GM18951 (cell line): ENCODE measurements around the gene MRPS9.

ENCODE experiments used
- POLR2A ChIP-seq: IDR thresholded peaks from 4 replicates; pipeline ENCODE4 v1.6.1; 2011; ENCODE audit warnings: mild to moderate bottlenecking; ENCODE audit not compliant: insufficient read length, insufficient read depth; ENCODE audit errors: extremely low read depth
- in situ Hi-C: fragments of 300-500 bp; cut with MboI; formaldehyde crosslinking; loops from one replicate; pipeline ENCODE4 v1.12.0; 2022; ENCODE audit warnings: low sequenced_read_pairs, mixed read lengths, inconsistent platforms; ENCODE audit not compliant: unreplicated experiment

The MRPS9 gene

DNA sequence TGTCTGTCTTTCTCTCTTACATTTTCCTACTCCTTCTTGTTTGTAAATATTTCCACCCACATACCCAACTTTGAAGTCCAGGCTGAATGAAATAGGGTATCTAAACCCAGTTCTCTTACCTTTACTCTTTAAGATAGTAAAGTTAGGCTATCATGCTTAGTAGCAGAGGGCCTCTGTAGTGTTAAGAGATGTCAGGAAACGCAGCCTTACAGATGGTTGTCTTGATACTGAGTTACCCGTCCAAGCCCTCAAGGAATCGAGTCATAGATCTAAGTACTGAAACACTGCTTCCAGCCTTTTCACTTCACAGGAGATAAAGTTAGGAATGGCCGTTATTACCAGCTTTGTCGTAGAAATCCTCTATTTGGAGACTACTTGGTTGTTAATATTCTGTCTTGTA is 24.3 kb downstream of the MRPS9 start:
- in situ Hi-C loops: no loop called here
- TF ChIP-seq POLR2A: no peak

DNA sequence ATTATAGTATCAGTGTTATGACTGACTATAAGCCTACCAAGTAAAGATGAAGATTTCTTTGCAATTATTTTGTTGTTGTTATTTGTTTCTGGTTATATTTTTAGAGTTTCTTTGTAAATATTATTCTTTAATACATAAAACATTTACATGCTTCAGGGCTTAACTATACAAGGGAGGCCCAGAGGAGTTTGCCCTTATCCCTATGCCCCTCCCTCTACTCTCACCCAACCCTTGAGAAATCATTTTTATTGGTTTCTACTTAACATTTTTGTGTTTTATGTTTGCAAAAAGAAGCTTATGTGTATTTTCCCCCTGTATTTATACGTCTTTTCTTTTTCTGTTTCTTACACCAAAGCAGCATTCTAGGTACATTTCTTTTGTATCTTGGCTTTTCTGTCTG is 30.5 kb downstream of the MRPS9 start:
- no peak for TF ChIP-seq POLR2A
- in situ Hi-C loops: no loop called here

DNA sequence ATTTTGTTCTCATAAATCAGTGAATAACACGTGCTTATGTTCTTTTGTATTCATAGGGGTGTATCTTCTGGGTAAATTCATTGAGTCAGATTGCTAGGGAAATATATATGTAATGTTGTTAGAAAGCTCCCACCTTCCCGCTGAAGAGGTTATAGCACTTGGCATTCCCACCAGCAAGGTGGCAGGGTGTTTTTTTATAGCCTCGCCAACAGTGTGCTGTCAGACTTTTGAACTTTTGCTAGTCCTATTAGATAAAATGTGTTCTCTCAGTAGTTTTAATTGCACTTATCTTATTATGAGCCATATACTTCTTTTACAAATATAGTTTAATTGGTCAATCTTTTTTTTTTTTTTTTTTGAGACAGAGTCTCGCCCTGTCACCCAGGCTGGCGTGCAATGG is 31.0 kb downstream of the MRPS9 start:
- no peak for TF ChIP-seq POLR2A
- in situ Hi-C loops: no loop called here

DNA sequence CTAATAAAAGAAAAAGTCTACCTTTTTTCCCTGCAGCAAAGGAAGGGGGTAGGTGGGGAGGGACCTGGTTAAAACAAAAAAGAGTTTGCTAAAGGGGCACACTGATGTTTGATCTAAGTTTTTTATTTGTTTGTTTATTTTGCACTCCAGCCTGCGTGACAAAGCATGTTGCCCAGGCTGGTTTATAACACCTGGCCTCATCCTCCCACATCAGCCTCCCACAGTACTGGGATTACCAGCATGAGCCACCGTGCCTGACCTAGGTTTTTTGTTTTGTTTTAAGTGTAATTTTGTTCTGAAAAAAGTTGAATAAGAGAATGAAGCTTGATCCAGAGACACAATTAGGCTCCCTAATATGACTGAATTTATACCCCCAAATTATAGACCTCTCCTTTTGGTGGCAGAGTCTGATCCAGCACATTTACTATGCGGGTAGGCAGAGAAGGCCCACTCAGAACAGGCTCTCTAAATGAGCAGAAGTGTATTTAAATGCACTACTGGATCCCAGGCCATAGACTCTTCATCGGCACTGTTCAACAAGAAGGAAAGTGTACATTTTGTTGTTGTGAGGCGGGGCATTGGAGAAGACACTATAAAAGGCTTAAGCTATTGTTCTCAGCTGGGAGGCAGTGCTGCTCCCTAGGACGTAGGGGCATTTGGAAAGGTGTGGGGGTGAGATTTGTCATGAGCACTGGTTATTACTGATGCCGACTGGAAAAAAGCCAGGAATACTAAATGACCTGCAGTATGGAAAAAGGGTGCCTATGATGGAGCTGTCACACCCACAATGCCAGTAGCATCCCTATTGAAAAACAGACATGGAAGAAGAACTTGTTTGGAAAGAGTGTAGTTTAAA is 32.4 kb downstream of the MRPS9 start:
- no peak for TF ChIP-seq POLR2A
- in situ Hi-C loops: no loop called here

DNA sequence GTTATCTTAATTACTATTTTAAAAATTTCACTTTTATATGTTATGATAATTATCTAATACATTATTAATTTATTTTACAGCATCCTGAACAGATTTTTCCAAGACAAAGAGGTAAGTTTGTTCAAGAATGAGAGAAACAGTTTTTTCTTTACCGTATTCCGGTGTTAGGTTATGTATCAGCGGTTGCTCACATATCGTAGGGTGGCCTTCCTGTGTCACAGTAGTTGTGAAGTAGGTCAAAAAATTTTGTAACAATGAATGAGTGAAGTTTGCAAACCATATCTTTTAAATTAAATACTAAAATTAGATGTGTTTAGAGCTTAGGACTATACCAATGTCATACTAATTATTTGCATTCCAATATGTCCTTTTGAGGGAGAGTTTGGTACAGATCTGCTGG is 33.5 kb downstream of the MRPS9 start:
- no peak for TF ChIP-seq POLR2A
- in situ Hi-C loops: no loop called here

DNA sequence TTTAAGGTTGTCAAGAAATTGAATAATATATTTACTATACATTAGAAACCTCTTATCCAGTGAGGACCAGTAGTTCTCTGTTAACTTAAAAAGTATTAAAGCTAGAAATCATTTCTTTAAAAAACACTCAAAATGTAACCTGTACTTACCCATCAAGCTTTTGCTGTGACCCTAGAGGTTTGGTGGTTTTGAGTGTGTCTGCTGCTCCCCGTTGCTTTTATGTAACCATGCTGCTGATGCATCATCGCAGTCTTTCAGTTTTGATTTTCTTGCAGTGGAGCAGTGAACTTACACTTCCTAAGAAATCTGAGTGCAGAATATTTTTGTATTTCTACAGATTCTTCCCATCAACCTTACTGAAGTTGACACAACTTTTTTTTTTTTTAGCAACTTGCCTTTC is 34.2 kb downstream of the MRPS9 start:
- TF ChIP-seq POLR2A: no peak
- in situ Hi-C loops: no loop called here

DNA sequence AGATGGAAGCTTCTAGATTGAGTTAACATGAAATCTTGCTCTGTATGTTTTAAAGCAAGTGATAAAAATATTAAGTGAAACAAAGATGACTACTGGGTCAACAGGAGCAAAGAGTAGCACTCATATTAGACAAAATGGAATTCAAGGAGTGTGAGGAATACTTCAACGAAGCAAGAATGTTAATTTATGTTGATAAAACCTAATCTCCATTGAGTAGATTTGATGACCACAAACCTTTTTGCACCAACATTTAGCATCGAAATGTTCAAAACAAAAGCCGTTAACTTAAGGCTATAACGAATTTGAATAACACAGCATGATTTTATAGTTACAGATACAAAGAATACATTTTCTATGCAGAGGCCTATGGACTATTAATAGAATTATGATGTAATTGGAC is 35.7 kb downstream of the MRPS9 start:
- in situ Hi-C loops: no loop called here

DNA sequence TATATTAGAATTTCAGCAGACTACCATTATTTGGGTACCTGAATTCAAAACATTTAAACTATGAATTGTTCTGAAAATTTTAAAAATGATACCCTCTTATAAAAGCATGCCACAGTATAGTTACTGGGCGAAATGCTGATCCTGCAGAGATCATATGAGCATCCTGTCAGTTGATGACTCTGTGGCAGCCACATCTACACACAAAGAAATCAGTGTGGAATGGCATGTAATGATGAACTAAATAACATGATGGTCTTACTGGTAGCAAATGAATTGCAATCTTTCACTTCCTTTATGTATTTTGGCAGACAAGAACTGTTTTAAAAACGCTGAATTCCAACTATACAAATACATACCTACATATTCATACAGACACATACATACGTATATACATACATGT is 38.3 kb downstream of the MRPS9 start:
- TF ChIP-seq POLR2A: no peak
- in situ Hi-C loops: no loop called here

More for the DNA sequence above, 35.7 kb downstream of the MRPS9 start:
- TF ChIP-seq POLR2A: no peak

DNA sequence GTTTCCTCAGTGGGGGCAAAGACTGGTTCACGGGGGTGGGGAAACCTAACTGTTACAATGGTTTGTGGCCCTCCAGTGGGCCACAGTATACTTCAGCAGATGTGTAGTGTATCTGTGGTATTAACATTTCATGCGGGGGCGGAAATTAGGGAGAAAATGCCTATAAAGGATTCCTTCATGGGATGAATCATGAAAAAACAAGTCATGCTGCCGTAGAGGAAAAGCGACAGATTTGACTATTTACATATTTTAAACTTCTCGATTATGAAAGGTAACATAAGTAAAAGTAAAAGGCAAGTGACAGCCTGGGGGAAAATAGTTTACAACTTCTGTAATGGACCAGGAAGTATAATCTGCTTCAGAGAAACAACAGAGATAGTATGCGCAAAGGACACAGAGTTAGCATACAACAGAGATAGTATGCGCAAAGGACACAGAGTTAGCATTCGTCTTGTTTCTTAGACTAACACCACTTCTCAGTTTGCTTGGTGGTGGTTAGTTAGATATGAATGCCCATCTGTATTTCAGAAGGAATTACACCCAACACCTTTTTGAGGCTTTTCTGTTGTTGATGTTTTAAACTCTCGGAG is 41.1 kb downstream of the MRPS9 start:
- no peak for TF ChIP-seq POLR2A
- in situ Hi-C loops: no loop called here

DNA sequence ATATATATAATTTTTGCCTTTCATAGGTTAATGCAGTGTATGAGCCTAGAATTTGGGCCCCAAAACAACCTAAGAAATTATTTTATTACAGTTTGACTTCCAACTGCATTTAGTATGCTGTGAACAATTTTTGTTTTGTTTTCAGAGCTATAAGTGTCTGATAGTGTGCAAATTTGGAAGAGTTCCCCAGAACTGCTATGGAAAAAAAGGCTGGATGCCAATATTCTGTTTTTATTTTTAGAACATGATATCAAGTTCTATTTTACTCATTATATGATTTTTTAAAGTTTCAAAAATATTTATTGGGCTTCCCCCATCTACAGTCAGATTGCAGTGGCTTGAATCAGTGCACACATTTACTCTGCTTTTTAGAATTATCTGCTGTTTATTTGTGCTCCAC is 42.6 kb downstream of the MRPS9 start:
- in situ Hi-C loops: no loop called here
- TF ChIP-seq POLR2A: no peak

DNA sequence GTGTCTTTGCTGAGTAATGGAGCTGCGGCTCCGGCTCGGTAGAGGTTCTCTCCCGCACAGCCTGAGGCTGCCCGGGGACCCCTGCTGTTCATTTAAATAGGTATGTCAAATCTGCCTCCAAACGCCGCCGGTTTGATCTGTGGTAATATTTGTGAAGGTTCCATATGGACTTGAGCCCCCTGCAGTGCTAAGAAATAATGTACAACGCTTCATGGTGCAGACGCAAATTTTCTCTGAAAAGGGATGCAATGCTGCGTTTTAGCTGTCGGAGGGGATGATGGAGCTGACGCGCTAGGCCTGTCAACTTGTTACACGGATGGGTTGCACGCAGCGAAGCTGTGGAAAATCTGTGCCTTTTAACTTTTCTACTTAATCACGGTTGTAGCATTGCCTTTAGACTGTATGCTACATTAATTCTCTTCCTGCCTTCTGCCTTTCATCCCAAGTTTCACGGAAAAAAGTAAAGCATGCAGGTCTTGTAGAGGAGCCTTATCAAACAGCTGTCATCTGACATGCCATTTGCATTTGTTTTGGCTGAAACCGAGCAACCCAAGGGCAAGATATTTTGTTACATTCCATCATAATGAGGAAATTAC is 43.2 kb downstream of the MRPS9 start:
- no peak for TF ChIP-seq POLR2A
- in situ Hi-C loops: no loop called here

DNA sequence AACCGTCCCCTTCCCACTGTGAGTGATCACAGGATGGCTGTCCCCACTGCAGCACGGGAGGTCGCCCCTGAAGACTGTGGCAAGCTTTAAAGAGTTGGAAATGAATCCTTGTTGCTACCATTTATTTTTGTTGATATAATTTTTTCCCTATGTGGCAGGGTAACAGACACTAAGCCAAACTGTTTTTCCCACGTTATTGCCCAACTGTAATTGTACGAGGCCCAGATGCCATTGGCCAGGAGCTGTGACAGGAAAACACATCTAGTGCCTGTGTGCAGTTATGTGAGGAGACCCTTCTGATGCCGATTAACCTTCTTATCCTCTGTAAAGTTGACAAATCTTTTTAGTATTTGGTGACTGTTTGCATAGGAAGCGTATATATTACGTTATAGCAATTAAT is 44.2 kb downstream of the MRPS9 start:
- in situ Hi-C loops: no loop called here
- no peak for TF ChIP-seq POLR2A

DNA sequence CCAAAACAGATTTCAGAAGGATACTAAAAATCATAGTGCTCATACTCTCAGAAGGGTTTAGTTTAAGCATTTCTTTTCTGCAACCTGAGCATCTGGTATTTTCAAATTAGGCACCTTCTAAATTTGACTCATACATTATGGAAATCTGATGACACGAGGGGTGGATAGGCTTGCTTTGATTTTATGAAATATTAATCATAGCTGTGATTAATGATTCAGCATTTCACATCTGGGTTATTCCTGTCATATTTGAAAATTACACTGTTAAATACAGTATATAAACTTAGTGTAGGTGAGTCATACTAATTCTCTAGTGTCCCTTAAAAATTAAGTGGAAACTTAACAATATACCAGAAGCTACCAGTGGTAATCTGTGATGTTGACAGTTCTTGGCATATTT is 47.7 kb downstream of the MRPS9 start:
- in situ Hi-C loops: no loop called here
- TF ChIP-seq POLR2A: no peak

DNA sequence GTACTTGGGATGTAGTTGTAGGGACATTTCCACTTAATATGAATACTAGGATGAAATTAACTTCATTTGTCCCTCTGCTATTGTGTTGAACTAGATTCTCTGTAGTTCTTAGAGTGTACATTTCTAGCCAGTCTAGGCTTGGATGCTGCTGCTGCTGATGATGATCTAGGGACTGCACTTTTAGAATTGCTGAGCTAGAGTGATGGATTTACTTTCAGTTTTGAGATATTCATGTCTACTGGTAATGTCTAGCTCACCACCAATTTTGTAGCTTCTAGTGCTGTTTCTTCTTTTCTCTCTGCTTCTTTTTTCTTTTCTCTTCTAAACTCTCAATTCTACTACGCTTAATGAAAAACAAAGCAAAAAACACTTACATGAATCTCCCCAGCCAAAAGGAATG is 49.4 kb downstream of the MRPS9 start:
- TF ChIP-seq POLR2A: no peak
- in situ Hi-C loops: no loop called here
